Esophagus squamous epithelium (tissue), 4 donors: ENCODE data around the gene C1orf21.

Experiments used
- CTCF ChIP-seq, 6 experiments: fragments of 450-650 bp in 4 of 6; fragments of 200-600 bp in 2 of 6; sonication (generic) in 2 of 6; IDR thresholded peaks; one replicate each; pipeline ENCODE4 v1.5.1; 2016 to 2019; ENCODE audit warnings: antibody characterized with exemption in 6 of 6, mild to moderate bottlenecking in 4 of 6, moderate library complexity in 4 of 6
- POLR2A ChIP-seq, 4 donors: fragments of 450-650 bp; IDR thresholded peaks; one replicate each; pipeline ENCODE4 v1.6.1; 2017; ENCODE audit warnings: antibody characterized with exemption in 4 of 4, mild to moderate bottlenecking in 4 of 4, moderate library complexity in 3 of 4

- no peak for TF ChIP-seq CTCF (IDR thresholded peaks at IDR 0.05)
- TF ChIP-seq POLR2A (IDR thresholded peaks at IDR 0.05) = no peak
Measured at GRCh38 chr1:184637664-184638240, 250.9 kb downstream of the C1orf21 start.
